HepG2 (cell line): ENCODE measurements around the gene H6PD. TPM values are rescaled to one million over a fixed set of nuclear protein-coding genes. Genes with fewer than 3 reads are reported as not detected.

Experiments used
- ATAC-seq: fragments of 200-7000 bp; cut with Tn5 transposase; 3 replicates; pipeline ENCODE4 v1.9.1; 2020; ENCODE audit warnings: mild to moderate bottlenecking, moderate library complexity
- BruUV-seq: library from RNA; stranded (reverse); fragments of 400-500 nt; replicated peaks from 2 replicates; lab custom pipeline; 2021; lab: Mats Ljungman, UMichigan
- CTCF ChIA-PET: fragments of 300-600 bp; formaldehyde crosslinking; extraction: SDS; loops from one replicate; lab custom pipeline; 2021; ENCODE audit warnings: low total read pairs, inconsistent platforms, low intra/inter-chr PET ratio; lab: Yijun Ruan, JAX
- POLR2A ChIA-PET: fragments of 350-600 bp; sonication (Branson Sonifier 250); formaldehyde crosslinking; loops from one replicate; lab custom pipeline; 2020; ENCODE audit warnings: antibody characterized with exemption, inconsistent platforms; lab: Yijun Ruan, JAX
- DNase-seq: peaks from one replicate; pipeline ENCODE4 v3.0.0-alpha.2; 2015; ENCODE audit warnings: low spot score
- FAIRE-seq: peaks from 3 replicates; lab custom pipeline; 2011; peaks lifted over from hg19 to GRCh38; lab: Jason Lieb, UNC
- H2AFZ ChIP-seq: one replicate; pipeline ENCODE4 v1.6.1; 2011; ENCODE audit warnings: low read length, inconsistent platforms
- H3K27ac ChIP-seq: fragments of 300-600 bp; 3 replicates; pipeline ENCODE4 v1.8.0; 2011; ENCODE audit warnings: mixed run types, mild to moderate bottlenecking, mixed read lengths, low read length, inconsistent platforms; ENCODE audit not compliant: insufficient read depth; ENCODE audit errors: extremely low read length
- H3K27me3 ChIP-seq, 2 experiments: fragments of 200-600 bp in 1 of 2; 2 replicates in 1 of 2; 3 replicates in 1 of 2; pipeline versions ENCODE4 v1.6.0 to v1.8.0; 2011; ENCODE audit warnings: low read length in 2 of 2, mild to moderate bottlenecking in 2 of 2, moderate library complexity in 2 of 2, inconsistent platforms in 1 of 2; ENCODE audit not compliant: insufficient read depth in 2 of 2, control insufficient read depth in 1 of 2
- H3K36me3 ChIP-seq, 2 experiments: fragments of 200-600 bp in 1 of 2; replicated peaks in 1 of 2; 2 replicates in 1 of 2; 3 replicates in 1 of 2; pipeline versions ENCODE4 v1.5.1 to v1.8.0; 2011; ENCODE audit warnings: low read length in 2 of 2, inconsistent platforms in 1 of 2; ENCODE audit not compliant: insufficient read depth in 2 of 2, control insufficient read depth in 1 of 2
- H3K4me1 ChIP-seq: 2 replicates; pipeline ENCODE4 v1.5.1; 2012; ENCODE audit warnings: low read length, inconsistent platforms; ENCODE audit not compliant: insufficient read depth
- H3K4me2 ChIP-seq: 2 replicates; pipeline ENCODE4 v1.6.0; 2011; ENCODE audit warnings: low read depth, low read length, inconsistent platforms
- H3K4me3 ChIP-seq, 3 experiments: fragments of 200-600 bp in 1 of 3; sonication (generic), shearing (Covaris generic) in 1 of 3; replicated peaks in 1 of 3; 2 replicates each; pipeline ENCODE4 v1.5.1; 2011 to 2016; ENCODE audit warnings: low read length in 3 of 3, inconsistent platforms in 2 of 3, low read depth in 2 of 3, mild to moderate bottlenecking in 2 of 3, control low read depth in 1 of 3, mixed read lengths in 1 of 3; ENCODE audit not compliant: insufficient read depth in 1 of 3
- H3K79me2 ChIP-seq: one replicate; pipeline ENCODE4 v1.6.1; 2011; ENCODE audit warnings: low read length, inconsistent platforms; ENCODE audit not compliant: insufficient read depth
- H3K9ac ChIP-seq: 2 replicates; pipeline ENCODE4 v1.6.0; 2011; ENCODE audit warnings: mild to moderate bottlenecking, low read depth, low read length, inconsistent platforms; ENCODE audit not compliant: insufficient read depth
- H3K9me3 ChIP-seq: 2 replicates; pipeline ENCODE4 v1.5.1; 2012; ENCODE audit warnings: mild to moderate bottlenecking, low read length
- H4K20me1 ChIP-seq: 2 replicates; pipeline ENCODE4 v1.6.0; 2011; ENCODE audit warnings: inconsistent platforms, mild to moderate bottlenecking, low read length, moderate library complexity; ENCODE audit not compliant: insufficient read depth
- GATAD2A ChIP-seq: IDR thresholded peaks from 2 replicates; pipeline ENCODE4 v1.6.1; 2016
- JUND ChIP-seq: sonication (generic); formaldehyde crosslinking; IDR thresholded peaks from 2 replicates; pipeline ENCODE4 v1.8.0; 2022; ENCODE audit warnings: mild to moderate bottlenecking, missing genetic modification reagents
- RBM22 ChIP-seq: fragments of 200-400 bp; formaldehyde crosslinking; optimal IDR thresholded peaks from 2 replicates; pipeline ENCODE3; 2017; ENCODE audit warnings: mild to moderate bottlenecking, low read length, moderate library complexity
- ZNF121 ChIP-seq: sonication (generic); formaldehyde crosslinking; IDR thresholded peaks from 2 replicates; pipeline ENCODE4 v1.5.0; 2020; ENCODE audit warnings: mild to moderate bottlenecking, missing genetic modification reagents
- ZNF207 ChIP-seq: fragments of 450-650 bp; IDR thresholded peaks from 2 replicates; pipeline ENCODE4 v1.6.1; 2016; ENCODE audit warnings: antibody characterized with exemption, borderline replicate concordance
- ZNF235 ChIP-seq: sonication (generic); formaldehyde crosslinking; IDR thresholded peaks from 2 replicates; pipeline ENCODE4 v1.8.1; 2023; ENCODE audit warnings: mild to moderate bottlenecking, missing genetic modification reagents, borderline replicate concordance
- ZNF350 ChIP-seq: sonication (generic); formaldehyde crosslinking; IDR thresholded peaks from 2 replicates; pipeline ENCODE4 v1.4.0; 2020; ENCODE audit warnings: mild to moderate bottlenecking, low read depth, missing genetic modification reagents, borderline replicate concordance
- WGBS: methylation state at CpG from one replicate; pipeline ENCODE4 v1.1.6; 2017; ENCODE audit warnings: low lambda C conversion rate; 5-methylcytosine and 5-hydroxymethylcytosine counted together
- in situ Hi-C: cut with HindIII; loops from 2 replicates; pipeline ENCODE4 v1.10.0; 2017; ENCODE audit warnings: low pct_unique_long_range_greater_than_20kb; ENCODE audit not compliant: extremely low pct_ligation_motif_present
- intact Hi-C: fragments of 100-400 bp; cut with micrococcal nuclease; formaldehyde crosslinking; loops from one replicate; pipeline ENCODE4 v1.10.0; 2022; ENCODE audit not compliant: unreplicated experiment
- polyA plus RNA-seq, 8 experiments: library from polyadenylated mRNA; depleted of rRNA in 3 of 8; stranded (reverse) in 7 of 8; unstranded in 1 of 8; fragments of >200 nt; fragmentation: Illumina TruSeq in 4 of 8; extraction: Trizol in 4 of 8; gene quantifications; 2 replicates each; pipeline versions ENCODE4 v1.2.1 to v1.2.3, GENCODE V29; 2011 to 2016; ENCODE audit warnings: low read depth in 4 of 8, missing spikeins in 1 of 8, mixed read lengths in 1 of 8; ENCODE audit not compliant: insufficient read depth in 1 of 8
- total RNA-seq, 5 experiments: library from RNA; depleted of rRNA; stranded (reverse); fragments of >200 nt; fragmentation: Illumina TruSeq; extraction: Trizol; gene quantifications; 2 replicates each; pipeline ENCODE4 v1.2.3, GENCODE V29; 2016; ENCODE audit warnings: low read depth in 1 of 5
- TF ChIP-seq, protein P1 (sequence below): sonication (generic); formaldehyde crosslinking; IDR thresholded peaks from 2 replicates; pipeline ENCODE4 v1.8.1; 2023; ENCODE audit warnings: missing genetic modification reagents, inconsistent platforms, borderline replicate concordance

The H6PD gene
- total and polyA plus RNA-seq, 2 of the 13 experiments (the other 11 are each of a cell fraction or from before 2014, with no cell fraction given), result 9.3 to 14.1 TPM

- Histone ChIP-seq H3K9me3 (no peaks in the 10 kb centered on the region), H3K9ac (no peak overlapping the region), H3K4me2 (no peak overlapping the region), H3K36me3 (peaks cover 2 to 9% of the 10 kb centered on the region in 2 experiments; a peak in 2 of 5 replicates), H4K20me1 (no peaks in the 10 kb centered on the region), H3K4me1 (no peaks in the 10 kb centered on the region; the same call in 1 of the 2 replicates), H3K79me2 (no peaks in the 10 kb centered on the region), H2AFZ (no peak overlapping the region), H3K27ac (no peak overlapping the region), H3K4me3 (no peak overlapping the region), H3K27me3 (no peaks in the 10 kb centered on the region)
- ChIA-PET CTCF (interaction anchor here (2.3 to 3.7 kb wide), 2 partner anchors 187 to 223 kb away, joined by 17 to 28 read pairs; no protein-coding TSS in a partner anchor), POLR2A (no interaction called here)
- intact Hi-C loops (loop anchor here (1.0 to 2.0 kb wide), 2 partner anchors 21 to 223 kb away; no protein-coding TSS in a partner anchor), in situ Hi-C loops (no loop called here)
- DNase-seq (no peak), ATAC-seq (no peak), FAIRE-seq (no peak)
- WGBS, result 95% methylated on average over 7 of the region's 7 CpGs
- TF ChIP-seq, protein P1, sequence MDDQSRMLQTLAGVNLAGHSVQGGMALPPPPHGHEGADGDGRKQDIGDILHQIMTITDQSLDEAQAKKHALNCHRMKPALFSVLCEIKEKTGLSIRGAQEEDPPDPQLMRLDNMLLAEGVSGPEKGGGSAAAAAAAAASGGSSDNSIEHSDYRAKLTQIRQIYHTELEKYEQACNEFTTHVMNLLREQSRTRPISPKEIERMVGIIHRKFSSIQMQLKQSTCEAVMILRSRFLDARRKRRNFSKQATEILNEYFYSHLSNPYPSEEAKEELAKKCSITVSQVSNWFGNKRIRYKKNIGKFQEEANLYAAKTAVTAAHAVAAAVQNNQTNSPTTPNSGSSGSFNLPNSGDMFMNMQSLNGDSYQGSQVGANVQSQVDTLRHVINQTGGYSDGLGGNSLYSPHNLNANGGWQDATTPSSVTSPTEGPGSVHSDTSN, result no peak
- peak; percentile 81 for TF ChIP-seq ZNF121 (CRISPR knock-in tag)
- no TSS peak for BruUV-seq
Observed at GRCh38 chr1:9267827-9268581, 33.4 kb downstream of the H6PD start.

- ATAC-seq (no peak), DNase-seq (no peak), FAIRE-seq (no peak)
- Histone ChIP-seq H3K4me3 (no peak overlapping the region), H3K79me2 (no peaks in the 10 kb centered on the region), H3K27ac (no peak overlapping the region), H2AFZ (no peak overlapping the region), H3K4me1 (no peaks in the 10 kb centered on the region; the same call in 1 of the 2 replicates), H3K9me3 (no peaks in the 10 kb centered on the region), H3K9ac (no peak overlapping the region), H3K36me3 (peaks cover 0 to 3% of the 10 kb centered on the region in 2 experiments; a peak in 1 of 5 replicates), H4K20me1 (no peaks in the 10 kb centered on the region), H3K4me2 (no peak overlapping the region), H3K27me3 (no peaks in the 10 kb centered on the region)
- CTCF ChIA-PET, result no interaction called here
- in situ Hi-C loops (no loop called here), intact Hi-C loops (no loop called here)
- POLR2A ChIA-PET, result no interaction called here
- over 99% methylated on average over 14 of the region's 17 CpGs for WGBS
- BruUV-seq, result no TSS peak
- TF ChIP-seq ZNF235 (CRISPR knock-in tag) (no peak), JUND (CRISPR knock-in tag) (no peak), GATAD2A (CRISPR knock-in tag) (no peak), ZNF350 (no peak), ZNF207 (no peak), RBM22 (no peak)
- TF ChIP-seq, all 625 proteins: peak for 0
Observed at GRCh38 chr1:9269078-9269501, 34.5 kb downstream of the H6PD start.
